Islet of Langerhans (tissue), 1 donor: ENCODE results near the gene SRGAP2B.
"Not testable (repeated sequence)": the region's sequence is repeated elsewhere in the genome, so short reads cannot be mapped to it uniquely, and the experiment has no call there.

Experiments
- FAIRE-seq: peaks from one replicate; lab custom pipeline; 2011; peaks lifted over from hg19 to GRCh38; lab: Jason Lieb, UNC

SRGAP2B gene

GRCh38 chr1:144995833-144996410 is 99.2 kb downstream of the SRGAP2B start:
- FAIRE-seq, result not testable (repeated sequence)

DNA sequence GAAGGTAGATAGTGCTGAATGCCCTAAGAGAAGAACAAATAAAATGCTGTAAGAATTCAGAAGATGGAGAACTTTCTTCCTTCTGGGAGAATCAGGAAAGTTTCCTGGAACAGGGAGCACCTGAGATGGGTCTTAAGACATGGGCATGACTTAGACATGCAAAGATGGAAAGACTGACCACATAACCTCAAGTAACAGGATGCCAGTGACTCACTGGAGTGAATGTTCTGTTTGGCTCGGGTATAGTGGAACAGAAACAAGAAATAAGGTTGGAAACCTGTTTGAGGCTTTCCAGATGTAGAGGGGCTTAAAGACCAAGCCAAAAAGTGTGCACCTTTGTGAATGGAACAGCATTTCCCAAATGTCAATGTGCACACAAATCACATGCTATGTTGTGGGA is 102.2 kb downstream of the SRGAP2B start:
- not testable (repeated sequence) for FAIRE-seq

- not testable (repeated sequence) for FAIRE-seq
Measured at GRCh38 chr1:144990611-144991010, 104.5 kb downstream of the SRGAP2B start.

- not testable (repeated sequence) for FAIRE-seq
Measured at GRCh38 chr1:144987131-144987530, 108.0 kb downstream of the SRGAP2B start.

DNA sequence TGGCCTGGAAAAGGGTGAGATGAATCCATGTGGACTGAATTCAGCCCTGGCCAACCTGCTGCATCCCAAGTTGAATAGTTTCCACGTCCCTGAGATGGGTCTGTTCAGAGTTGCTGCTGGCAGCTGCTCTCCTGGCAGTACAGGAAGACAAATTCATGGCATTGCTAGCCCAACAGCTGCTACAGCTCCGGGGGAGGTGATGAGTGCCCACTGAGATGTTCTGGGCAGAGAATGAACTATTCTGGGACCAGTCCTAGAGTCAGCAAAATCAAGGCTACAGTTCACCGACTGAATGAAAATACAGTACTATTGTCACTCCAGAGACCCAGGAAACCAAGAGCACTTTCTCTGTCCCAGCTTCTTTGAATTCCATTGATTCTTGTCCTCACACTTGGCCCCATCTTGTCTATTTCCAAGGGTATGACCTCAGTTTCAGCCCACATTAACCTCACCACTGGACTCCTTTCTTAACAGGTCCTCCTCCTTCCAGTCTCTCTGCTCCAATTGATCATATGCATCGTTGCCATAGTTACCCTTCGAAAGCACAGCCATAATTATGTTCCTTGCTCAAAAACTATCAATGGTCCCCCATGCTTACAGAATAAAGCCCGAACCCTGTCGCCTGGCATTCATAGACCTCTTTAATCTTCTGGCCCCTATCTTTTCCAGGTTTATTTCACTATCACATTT is 108.8 kb downstream of the SRGAP2B start:
- FAIRE-seq, result not testable (repeated sequence)

- FAIRE-seq, result not testable (repeated sequence)
Measured at GRCh38 chr1:144985550-144986170, 109.5 kb downstream of the SRGAP2B start.

DNA sequence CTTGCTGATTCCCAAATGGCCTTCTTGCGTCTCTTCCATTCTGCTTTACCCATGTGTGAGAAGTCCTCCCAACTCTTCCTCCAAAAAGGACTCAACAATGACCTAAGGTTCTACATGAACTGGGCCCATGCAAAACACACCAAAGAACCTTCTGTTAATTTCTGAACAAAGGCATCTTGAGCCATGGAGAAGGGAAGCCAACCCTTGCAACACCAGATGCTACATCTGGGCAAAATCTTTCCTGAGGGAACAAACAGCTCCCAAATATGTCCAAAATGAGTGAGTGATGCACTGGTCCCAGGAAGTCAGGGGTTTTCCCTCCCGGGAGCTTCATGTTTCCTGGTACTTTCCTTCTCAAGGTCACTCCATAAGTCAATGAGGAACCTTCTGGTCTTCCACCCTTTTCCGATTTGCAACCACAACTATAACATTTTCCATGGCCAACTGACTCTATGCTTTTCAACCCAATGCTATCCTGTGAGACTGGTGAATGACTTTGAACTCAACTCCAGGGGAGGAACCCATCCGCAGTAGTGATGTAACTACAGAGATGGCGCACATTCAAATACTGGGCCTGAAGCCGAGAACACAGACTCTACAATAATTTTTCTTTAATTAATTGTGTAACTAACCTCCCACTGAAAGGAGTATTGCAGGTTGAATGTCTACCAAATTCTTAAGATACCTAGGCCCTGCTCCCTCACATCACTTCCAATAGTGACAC is 112.2 kb downstream of the SRGAP2B start:
- FAIRE-seq, result not testable (repeated sequence)

DNA sequence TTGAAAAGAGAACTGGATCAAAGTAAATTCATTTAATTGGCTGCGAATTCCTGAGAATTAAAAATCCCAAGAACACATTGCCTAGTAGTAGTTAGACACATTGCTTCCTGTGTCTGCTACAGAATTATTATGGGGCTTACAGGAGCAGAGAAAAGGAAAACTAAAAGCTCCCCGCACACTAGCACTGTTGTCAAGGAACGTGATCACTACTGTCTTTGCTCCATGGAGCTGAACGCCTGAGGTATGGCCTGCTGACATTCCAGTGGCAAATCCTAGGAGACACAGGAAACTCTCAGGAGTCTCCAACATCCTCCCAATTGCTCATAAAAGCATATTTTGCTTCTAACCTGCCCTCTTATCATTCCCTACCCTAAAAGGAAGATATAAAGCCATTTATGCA is 114.0 kb downstream of the SRGAP2B start:
- not testable (repeated sequence) for FAIRE-seq

DNA sequence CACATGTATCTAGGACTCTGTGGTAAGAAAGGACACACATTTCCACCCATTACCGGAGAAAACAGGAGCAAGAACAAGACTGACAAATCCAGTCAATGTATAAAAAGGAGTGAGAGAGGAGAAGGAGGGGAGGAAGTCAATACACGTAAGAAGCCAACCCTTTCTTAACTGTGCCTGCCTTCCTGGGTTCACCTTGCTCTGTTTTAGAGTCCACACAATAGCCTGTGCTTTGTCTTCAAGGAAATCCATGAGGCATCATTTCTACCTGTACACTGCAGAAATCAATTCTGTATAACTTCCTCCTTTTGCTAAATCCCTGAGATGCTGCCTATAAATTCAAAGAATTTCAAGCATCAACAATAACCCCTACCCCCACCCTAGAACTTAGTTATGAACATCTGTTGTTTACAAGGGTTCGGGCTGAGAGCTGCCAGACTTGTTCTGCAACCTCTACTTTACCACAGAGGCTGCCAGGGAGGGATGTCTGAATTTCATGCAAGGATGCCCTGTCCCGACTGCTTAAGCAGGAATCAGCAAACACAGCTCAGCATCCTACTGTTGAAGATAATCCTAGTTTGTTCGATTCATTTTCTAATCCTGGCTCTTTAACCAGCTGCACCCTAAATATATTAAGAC is 115.0 kb downstream of the SRGAP2B start:
- FAIRE-seq, result not testable (repeated sequence)

DNA sequence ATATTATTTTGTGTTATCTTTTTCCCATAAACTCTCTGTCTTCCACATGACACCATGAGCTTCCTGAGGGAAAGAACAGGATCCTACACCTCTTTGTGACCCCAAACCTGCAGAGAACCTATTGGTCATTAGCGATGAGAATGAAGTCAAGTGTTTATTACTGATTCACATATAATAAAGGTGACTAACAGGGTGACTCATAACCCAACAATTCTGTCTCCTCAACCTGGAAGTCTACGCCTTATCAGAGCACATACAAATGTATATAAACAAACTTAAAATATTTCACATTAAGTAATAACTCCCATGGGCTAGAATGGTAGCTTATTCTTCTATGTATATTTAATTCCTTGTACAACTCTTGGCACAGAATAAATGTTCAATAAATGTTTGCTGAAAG is 117.3 kb downstream of the SRGAP2B start:
- FAIRE-seq, result not testable (repeated sequence)

DNA sequence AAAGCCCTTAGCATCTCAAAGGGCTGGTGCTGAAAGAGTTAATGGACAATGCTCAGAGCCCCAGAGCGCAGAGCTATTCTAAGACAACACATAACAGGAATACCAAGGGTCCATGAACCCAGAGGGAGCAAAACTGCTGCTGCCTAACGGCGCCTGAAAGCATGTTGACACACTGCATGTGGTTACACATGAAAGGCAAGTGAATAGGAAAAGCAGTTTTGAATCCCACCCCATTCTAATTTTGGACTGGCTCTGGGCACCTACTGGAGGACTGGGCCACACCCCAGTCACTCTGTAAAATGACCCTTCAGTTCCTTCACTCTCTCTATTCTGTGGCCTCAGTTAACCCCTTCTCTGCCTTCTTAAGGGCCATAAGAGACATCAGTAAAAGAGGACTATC is 123.2 kb downstream of the SRGAP2B start:
- FAIRE-seq, result not testable (repeated sequence)

DNA sequence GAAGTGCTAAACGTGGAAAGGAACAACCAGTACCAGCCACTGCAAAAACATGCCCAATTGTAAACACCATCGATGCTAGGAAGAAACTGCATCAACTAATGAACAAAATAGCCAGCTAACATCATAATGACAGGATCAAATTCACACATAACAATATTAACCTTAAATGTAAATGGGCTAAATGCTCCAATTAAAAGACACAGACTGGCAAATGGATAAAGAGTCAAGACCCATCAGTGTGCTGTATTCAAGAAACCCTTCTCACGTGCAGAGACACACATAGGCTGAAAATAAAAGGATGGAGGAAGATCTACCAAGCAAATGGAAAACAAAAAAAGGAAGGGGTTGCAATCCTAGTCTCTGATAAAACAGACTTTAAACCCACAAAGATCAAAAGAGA is 128.6 kb downstream of the SRGAP2B start:
- not testable (repeated sequence) for FAIRE-seq

DNA sequence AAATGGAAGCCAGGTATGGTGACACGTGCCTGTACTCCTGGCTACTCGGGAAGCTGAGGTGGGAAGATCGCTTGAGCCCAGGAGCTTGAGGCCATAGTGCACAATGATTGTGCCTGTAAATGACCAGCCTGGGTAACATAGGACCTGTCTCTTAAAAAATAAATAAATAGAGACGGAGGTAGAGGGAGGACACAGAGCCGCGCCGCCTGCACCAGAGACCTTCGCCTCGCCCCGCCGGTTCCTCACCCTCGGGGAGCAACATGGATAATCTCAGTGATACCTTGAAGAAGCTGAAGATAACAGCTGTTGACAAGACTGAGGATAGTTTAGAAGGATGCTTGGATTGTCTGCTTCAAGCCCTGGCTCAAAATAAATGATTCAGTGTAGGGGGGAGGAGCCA is 130.4 kb downstream of the SRGAP2B start:
- not testable (repeated sequence) for FAIRE-seq

DNA sequence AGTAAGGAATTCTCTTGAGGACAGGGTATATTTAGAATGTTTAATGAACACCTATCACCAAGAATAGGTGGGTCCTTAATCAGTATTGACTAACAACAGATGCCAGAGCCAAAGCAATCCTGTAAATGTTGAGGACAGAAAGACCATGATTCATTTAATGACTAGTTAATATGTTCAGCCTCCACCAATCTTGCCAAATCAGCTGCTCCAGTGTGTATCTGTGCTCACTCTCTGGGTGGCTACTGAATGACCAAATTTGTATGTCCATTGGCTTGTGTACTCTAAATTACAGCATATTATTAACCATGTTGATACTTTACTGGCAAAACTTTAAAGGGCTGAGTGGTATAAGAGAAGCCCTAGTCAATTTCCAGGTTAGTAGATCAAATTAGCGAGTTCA is 130.9 kb downstream of the SRGAP2B start:
- not testable (repeated sequence) for FAIRE-seq

GRCh38 chr1:144963571-144963970 is 131.6 kb downstream of the SRGAP2B start:
- FAIRE-seq, result peak; percentile 27

GRCh38 chr1:144961604-144962583 is 133.2 kb downstream of the SRGAP2B start:
- not testable (repeated sequence) for FAIRE-seq

DNA sequence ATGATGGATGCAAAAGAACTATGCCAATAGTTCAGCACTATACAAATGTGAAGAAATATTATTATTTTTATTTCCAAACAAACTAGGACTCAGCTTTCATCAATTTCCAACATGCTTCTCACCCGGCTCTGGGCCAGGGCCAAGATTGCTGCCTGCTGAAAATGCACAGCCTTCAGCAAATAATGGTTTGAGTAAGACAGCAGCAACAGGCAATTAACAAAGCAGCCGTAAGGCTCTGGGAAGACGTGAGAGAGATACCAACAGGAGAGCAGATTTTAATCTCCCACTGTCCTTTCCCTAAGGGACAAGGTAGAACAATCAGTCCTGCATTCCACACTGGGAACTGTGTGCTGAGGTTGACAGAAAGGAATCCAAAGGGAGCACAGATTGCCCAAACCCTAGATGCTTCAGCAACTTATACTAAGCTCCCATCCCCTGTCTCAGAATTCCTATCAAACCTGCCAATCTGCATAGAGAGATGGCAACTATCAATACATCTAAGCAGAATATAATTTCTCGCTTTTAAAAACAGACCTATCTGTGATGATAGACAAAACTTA is 134.1 kb downstream of the SRGAP2B start:
- FAIRE-seq, result peak; percentile 84

GRCh38 chr1:144948390-144948789 is 146.7 kb downstream of the SRGAP2B start:
- not testable (repeated sequence) for FAIRE-seq

DNA sequence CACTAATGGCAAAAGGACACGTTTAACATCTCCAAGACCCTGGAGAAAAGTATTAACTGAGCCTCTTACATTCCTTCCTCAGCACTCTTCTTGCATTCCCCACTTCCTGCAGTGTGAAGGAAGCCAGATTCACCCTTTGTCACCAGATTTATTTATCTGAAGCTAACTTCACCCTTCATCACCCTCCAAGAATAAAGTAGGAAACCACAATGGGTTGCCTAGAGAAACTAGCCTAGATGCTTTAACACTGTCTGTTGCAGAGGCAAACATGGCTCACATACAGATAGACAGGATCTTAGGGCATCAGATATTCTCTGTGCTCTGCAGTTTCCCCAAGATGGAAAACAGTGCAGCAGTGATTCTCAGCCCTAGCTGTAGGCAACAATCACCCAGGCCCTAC is 147.6 kb downstream of the SRGAP2B start:
- not testable (repeated sequence) for FAIRE-seq
